Measurements from ENCODE around the gene PAK2.
"Not testable (repeated sequence)": the region's sequence is repeated elsewhere in the genome, so short reads cannot be mapped to it uniquely, and the experiment has no call there.

PAK2 gene

DNA sequence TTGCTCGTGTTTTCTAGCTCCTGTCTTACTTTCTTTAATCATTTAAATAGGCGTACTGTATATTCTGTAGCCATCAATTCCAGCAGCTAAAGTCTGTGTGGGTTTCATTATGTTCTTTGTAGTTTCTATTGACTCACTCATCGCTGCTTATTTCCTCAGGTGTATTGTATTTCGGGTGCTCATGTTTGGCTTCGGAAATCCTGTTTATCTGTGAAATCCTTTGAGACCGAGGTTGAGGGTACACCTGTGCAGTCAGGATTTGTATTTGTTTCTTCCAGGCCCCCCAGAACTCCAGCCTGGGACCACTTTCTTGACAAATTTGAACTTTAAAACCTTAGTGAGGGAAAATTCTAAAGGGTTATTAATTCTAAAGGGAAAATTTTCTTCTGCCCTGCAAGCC lies 2.0 kb upstream of the PAK2 start:
- no peak for DNase-seq

DNA sequence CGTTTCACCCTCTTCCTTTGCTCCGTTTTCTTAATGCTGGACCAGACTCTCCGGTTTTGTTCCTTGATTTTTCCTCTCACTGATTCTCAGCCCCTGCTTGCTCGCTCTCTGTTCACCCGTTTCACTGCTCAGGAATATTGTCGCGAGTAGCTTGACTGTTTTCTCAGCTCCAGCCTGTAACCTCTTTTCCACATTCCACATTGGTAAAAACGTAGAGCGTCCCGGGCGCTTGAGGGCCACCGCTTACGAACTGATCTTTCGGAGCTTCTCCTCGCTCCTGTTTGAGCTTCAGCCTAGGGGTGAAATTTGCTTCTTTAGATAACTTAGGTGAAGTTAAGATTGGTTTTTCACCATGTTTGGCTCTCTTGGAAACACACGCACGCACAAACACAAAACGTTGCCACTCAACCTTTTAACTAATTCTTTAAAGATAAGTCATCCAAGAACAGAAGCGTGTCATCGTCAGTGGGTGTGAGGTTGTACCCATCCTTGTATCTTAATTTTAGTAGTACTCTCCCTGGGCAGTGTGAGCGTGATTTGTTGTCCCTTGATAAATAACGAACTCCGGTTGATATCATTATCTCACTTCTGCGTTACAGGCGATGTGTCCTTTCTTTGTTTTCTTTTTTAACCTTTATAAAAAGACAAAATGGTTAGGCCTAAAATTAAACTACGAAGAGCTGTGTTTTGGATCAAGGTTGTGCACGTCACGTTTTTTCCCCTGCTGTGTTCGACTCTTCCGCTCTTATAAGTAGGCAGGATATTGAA lies 1.0 kb downstream of the PAK2 start:
- DNase-seq, result peak; percentile 79

DNA sequence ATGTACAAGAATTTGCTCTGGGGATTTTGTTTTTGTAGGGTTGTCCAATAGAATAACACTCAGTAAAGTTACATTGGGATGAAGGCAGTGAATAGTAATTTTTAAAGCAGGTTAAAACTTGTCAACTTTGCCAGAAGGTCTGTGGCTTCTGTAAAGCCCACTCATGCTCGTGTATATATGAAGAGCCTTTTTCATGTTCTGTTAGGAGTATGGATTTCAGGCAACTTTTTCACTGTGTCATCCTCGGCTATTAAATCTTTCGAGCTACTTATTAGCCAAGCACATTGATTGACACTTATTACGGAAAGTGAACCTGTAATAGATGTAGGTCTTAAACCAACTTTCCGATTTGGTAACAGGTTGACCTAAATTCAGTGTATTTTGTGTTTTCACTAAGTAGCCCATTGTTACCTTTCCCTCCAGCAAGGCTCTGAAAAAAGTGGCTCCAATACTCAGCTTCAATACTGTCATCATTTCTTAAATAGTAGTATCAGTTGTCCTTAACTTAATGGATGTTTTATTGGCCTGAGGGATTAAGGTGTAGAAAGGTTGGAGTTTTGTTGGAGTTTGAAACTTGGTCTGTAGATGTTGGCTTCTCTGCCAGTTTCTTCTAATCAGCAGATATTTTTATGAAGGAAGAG lies 1.7 kb downstream of the PAK2 start:
- DNase-seq, result no peak

DNA sequence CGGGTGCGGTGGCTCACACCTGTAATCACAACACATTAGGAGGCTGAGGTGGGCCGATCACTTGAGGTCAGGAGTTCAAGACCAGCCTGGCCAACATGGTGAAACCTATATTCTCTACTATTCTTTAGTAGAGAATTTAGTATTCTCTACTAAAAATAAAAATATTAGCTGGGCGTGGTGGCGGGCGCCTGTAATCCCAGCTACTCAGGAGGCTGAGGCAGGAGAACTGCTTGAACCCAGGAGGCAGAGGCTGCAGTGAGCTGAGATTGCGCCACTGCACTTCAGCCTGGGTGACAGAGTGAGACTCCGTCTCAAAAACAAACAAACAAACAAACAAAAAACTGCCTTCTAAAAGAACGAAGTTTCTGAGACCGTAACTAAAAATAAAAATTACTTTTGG lies 3.9 kb downstream of the PAK2 start:
- not testable (repeated sequence) for DNase-seq

DNA sequence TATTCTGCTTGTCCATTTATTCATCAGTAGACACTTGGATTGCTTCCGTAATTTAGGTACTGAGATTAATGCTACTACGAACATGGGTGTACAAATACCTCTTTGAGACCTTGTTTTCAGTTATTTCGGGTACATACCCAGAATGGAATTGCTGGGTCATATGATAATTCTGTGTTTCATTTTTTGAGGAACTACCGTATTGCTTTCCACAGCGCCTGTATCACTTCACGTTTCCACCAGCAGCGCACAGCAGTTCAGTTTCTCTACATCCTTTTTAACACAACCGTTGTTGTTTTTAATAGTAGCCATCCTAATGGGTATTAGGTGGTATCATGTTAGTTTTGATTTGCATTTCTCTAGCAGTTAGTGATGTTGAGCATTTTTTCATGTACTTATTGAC lies 9.5 kb downstream of the PAK2 start:
- no peak for DNase-seq

DNA sequence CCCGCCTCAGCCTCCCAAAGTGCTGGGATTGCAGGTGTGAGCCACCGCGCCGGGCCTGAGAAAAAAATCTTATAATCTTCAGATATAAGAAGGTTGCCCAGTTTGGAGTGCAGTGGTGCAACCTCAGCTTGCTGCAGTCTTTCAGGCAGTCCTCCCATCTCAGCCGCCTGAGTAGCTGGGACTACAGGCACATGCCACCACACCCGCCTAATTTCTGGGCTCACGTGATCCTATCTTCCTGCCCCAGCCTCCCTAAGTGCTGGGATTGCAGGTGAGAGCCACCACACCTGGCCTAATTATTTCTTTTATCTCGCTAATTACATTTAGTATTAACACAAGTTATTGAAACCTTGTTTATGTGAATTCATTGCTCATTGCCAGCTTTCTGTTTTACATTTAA lies 13.5 kb downstream of the PAK2 start:
- no peak for DNase-seq

DNA sequence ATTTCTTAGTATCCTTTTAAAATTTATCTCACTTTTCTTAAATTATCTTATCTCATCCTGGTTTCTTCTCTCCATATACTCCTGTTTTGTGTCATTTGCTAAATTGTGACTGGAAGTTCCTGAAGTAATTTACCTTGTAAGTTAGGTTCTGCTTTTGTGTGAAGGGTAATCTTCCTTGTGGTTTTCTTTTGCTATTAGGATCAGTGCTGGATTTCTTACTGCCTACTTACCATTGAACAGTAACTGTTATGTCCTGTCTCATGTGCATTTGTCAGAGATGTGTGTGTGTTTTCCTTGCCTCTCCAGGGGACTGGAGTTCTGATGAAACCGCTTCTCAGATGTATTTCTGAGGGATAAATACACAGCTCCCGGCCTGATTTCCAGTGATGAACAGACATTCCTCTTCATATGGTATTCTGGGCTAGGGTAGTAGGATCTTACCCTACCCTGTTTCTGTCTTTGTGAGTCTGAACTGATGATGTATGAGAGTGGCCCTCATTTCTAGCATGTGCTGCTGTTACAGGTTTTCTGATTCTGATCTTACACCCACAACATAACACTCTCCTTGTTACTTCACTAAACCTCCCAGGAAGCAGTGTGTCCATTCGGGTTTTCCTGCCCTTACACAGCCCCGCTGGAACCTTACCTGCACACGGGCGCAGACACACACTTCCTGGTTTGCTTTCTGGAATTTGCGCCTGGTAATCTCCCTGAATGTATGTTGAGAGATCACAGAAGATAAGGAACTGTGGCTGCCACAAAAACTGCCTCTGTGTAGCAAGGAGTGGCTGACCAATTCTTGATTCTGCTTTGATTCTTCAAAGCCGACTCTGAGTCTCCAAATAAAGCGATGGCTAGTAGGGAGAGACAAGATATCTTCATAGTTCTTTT lies 14.7 kb downstream of the PAK2 start:
- DNase-seq, result no peak

DNA sequence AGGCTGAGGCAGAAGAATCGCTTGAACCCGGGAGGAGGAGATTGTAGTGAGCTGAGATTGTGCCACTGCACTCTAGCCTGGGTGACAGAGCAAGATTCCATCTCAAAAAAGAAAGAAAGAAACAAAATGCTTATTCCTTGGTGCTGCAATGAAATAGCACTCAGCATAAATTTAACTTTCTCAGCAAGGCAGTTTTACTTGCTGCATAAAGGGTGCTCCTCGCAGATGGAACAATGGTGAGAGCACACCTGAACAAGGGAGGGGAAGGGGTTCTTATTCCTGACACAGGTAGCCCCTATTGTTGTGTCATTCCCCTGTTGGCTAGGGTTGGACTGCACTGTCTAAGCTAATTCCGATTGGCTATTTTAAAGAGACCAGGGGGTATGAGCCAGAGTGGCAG lies 17.1 kb downstream of the PAK2 start:
- DNase-seq, result no peak

DNA sequence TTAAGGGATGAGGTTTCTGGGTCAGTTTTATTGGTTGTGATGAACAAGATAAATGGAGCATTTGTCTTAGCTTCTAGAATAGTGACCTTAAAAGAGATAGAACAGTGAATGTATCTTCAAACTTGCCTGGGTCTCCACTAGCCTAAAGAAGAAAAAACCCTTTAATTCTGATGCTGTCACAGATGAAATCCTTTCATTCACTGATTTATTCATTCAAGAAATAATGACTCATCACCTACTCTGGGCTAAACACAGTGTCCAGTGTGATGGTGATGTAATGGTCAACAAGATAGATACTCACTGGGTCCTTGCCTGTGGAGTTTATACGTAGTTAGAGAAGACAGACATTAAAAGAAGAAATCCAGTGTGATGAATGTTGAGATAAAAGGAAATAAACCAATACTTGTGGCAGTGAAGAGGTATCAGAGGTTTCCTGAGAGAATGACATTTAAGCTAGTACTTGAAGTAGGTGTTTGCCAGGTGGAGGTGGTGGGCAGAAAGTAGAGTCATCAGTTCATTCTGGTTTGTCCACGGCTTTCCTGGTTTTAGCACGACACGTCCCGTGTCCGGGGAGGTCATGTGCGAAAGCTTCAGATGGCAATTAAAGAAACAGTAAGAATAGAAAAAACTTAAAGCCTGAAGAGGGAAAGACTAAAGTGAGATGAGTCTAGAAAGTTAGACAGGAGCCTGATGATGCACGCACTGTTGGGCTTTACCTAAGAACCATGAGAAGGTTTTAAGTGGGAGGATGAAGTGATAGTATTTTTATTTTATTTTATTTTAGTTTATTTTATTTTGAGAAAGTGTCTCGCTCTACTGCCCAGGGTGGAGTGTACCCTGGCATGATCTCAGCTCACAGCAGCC lies 18.5 kb downstream of the PAK2 start:
- no peak for DNase-seq

DNA sequence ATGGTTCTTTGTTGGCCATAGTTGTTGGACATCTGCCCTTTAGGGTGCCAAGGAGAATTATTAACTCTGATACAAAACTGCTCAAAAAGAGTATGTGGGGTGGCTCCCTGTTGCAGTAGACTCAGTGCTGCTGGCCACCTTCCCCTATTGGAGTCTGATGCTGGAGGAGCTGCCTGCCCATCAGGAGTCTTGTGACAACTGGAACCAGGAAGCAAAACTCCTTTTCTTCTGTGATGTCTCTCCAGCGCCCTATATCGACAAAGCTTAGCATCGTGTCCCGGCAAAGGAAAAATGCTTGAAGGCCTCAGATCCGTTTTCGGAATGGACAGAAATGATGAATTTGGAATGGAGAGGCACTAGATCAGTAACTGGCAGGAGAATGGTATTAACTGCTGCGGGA lies 23.5 kb downstream of the PAK2 start:
- DNase-seq, result no peak

DNA sequence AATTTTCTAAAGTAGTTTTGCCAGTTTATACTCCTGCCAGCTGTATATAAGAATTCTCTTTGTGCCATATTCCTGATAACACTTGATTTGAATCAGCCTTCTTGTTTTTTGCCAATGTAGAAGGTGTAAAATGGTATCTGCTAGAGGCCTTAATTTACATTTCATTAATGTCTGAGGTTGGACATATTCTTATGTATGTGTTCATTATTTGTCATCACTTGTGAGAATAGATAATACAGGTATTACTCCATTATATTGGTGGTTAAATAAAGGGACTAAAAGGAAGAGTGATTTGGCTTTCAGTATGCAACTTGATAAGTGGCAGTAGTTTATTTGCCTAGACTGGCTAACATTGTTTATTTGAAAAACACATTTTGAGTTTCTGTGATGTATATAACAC lies 25.8 kb downstream of the PAK2 start:
- no peak for DNase-seq

DNA sequence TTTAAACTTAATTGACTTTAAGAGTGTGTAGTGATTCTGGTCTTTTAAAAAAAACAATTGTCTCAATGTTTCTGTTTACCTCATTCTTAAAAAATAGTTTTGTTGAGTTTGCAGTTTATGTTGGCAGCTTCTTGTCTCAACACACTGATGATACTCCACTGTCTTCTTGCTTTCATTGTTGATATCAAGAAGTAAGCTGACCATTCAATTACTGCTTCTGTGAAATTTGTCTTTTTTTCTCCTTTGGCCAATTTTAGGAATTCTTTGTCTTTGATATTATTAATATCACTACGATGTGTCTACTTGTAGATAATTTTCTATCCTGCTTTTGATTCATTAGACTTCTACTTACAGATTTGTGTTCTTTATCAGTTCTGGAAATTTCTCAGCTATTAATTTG lies 31.4 kb downstream of the PAK2 start:
- DNase-seq, result no peak

DNA sequence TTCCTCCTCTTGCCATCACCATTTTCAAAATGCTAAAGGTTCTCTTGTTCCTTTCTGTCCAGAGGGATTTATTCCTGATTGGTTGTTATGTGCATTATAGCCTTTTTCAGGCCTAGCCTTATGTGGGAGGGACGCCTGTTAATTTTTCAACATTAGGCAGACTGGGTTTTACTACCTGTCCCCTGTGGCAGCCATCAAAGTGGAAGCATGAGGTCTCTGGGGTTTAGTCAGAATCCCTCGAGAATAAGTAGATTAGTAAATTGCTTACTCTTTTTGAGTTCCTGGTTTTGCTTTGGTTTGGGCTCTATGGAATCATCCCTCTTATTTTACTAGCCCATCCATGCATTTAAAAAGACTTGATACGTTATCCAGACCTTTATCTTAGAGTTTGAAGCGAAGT lies 32.4 kb downstream of the PAK2 start:
- no peak for DNase-seq

DNA sequence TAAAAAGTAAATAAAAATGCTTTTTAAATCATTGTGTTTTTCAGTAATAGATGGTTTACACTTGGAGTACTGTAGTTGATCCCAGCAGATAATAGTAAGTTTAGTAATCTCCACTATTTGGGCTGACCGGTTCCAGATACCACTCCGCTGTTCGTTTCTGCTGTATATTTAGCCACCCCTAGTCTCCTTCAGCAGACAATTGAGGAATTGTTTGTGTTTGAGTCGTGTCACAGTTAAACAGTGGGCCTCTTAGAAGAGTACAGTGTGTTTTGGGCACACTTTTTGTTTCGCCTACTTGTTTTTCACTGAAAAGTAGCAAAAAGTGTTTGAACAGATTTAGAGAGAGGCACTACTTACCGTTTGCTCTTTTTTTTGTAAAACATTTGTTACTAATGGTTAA lies 33.2 kb downstream of the PAK2 start:
- no peak for DNase-seq

DNA sequence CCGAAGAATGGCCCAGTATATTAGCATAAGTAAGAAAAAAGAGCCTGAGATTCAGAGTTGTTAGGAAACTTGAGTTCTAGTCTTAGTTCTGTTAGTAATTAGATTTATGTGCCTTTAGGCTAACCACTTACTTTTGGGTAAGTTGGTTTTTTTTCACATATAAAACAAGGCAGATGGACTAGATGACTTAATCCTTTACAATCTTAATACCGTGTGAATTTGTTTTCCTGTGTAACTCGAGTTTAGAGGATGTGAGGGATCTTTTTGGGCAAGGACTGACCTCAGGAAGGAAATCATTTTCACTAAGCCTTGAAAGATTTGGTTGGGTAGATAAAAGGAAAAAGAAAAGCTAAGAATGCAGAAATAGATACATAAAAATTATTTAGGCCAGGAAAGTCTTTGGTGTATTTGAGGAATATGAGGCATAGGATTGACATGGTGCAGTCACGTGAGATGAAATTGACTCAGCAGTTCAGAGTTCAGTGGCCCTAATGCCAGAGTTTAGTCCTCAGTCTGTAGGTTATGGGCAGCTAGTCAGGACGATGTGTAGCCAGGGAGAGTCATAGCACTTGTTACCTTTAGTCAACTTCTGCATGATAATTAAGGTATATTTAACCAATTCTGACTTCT lies 34.6 kb downstream of the PAK2 start:
- DNase-seq, result no peak

DNA sequence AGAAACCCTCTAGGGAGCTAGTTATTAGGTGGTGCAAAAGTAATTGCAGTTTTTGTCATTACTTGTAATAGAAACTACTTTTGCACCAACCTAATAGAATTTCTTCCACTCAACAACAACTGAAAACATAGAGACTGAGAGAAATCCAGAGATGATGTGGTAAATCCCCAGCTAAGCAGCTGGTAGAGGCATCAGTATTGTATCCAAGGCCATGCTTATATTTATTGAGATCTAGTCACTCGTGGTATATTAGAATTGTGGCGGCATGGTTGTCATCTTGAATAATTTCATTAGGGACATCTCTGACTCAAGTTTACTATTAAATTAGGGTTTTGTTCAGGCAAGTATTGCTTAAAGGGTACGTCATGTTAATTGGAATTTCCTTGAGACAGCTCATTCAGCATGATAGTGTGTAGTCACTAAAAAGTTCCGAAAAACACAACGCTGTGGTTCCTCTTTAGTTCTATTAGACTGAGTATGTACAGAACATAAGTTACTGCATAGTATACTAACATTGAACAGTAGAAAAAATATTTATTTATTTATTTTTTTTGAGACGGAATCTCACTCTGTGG lies 35.3 kb downstream of the PAK2 start:
- DNase-seq, result no peak

DNA sequence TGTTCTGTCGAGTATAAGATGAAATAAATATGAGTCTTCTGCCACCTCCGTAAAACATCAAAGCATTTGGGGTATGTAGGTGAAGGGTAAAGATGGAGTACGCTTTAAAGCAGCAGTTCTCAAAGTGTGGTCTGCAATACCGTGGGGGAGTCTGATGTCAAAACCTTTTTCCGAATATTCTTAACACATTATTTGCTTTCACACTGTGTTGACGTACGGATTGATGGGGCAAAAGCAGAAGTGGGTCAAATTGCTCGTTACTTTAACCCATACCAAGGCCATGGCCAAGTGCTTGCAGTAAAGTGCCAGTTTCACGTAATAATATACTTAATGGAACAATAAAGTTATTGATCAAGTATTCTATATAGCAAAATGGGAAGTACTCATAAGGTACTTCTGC lies 36.3 kb downstream of the PAK2 start:
- DNase-seq, result no peak

DNA sequence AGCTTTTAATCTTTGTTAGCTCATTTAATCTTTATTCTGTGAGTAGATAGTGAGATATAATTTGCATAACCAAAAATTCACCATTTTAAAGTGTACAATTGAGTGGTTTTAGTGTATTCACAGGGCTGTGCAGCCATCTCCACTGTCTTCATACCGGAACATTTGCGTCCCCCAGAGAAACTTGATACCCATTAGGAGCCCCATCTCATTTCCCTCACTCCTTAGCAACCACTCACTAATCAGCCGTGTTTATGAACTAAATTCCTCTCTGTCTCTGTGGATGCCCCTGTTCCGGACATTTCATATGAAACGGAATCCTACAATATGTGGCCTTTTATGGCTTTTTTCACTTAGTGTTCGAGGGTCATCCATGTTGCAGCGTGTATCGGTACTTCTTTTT lies 38.2 kb downstream of the PAK2 start:
- DNase-seq, result no peak

DNA sequence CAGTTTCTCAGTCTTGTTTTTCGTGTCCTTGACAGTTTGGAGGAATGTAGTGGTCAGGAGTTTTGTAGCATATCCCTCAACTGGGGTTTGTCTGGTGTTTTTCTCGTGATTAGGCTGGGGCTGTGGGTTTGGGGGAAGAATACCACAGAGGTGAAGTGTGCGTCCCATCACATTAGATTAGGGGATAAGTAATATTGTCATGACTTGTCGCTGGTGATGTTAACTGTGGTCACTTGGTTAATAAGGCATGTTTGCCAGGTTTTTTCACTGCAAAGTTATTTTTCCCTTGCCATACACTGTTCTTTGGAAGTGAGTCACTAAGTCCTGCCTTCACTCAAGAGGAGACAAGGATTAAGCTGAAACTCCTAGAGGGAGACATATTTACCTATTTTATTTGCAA lies 39.1 kb downstream of the PAK2 start:
- DNase-seq, result no peak

DNA sequence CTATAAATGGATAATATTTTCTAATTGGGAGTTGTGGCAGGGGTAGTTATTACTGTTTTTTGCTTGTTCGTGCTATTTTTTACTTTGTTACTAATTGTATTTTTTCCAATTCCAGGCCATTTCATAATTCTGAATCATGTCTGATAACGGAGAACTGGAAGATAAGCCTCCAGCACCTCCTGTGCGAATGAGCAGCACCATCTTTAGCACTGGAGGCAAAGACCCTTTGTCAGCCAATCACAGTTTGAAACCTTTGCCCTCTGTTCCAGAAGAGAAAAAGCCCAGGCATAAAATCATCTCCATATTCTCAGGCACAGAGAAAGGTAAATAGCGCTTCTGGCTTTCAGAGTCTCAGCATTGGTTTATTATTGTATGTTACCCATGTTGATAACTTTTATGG lies 42.9 kb downstream of the PAK2 start:
- no peak for DNase-seq

DNA sequence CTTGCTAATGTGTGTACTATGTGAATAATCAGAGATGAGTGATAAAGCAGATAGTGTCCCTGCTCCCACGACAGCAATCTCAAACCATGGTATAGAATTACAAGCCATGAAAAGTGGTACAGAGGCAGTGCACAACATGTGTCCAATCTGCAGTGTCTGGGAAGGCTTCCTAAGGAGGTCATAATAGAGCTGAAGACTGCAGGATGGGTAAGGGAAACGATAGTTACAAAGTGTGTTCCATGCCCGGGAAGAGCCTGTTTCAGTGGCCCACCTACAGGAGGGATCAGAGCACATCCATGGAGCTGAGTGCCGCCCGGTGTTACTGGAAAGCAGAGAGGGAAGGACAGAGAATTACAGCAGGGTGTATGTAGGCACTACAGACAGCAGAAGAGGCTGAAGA lies 48.9 kb downstream of the PAK2 start:
- no peak for DNase-seq

DNA sequence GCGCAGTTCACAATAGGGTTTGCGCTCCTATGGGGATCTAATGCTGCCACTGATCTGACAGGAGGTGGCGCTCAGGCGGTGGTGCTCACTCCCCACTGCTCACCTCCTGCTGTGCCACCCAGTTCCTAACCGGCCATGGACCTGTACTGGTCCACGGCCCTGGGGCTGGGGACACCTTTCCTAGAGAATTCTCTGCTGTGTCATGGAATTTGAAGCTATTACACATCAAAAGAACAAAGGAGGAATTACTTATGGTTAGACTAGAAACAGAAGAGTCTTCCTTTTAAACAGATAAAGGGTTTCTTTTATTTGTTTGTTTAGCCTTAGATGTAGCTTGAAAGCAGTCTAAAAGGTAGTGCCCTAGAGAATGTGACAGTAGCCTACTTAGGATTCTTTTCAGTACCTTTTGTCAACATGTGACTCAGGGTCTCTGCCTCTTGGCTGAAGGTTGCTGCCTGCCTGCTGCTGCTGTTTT lies 50.3 kb downstream of the PAK2 start:
- no peak for DNase-seq

All from NCI-H510A treated with DMSO at 0.1 percent for 48 hours (cell line).